D721Med (cell line): ENCODE results near the gene PLA2G6.

Experiments
- DNase-seq: peaks from one replicate; pipeline ENCODE4 v3.0.0; 2011; ENCODE audit warnings: low spot score; ENCODE audit not compliant: insufficient read length
- FAIRE-seq: peaks from 2 replicates; lab custom pipeline; 2011; peaks lifted over from hg19 to GRCh38; lab: Jason Lieb, UNC
- TF ChIP-seq, protein P1 (sequence below): IDR thresholded peaks from 2 replicates; pipeline ENCODE4 v1.5.1; 2012; ENCODE audit warnings: mild to moderate bottlenecking, control low read depth; ENCODE audit not compliant: insufficient read depth; ENCODE audit errors: missing control alignments

The PLA2G6 gene

GRCh38 chr22:38097058-38097457, 84.6 kb downstream of the PLA2G6 start:
- FAIRE-seq (no peak), DNase-seq (no peak)
- TF ChIP-seq, protein P1, sequence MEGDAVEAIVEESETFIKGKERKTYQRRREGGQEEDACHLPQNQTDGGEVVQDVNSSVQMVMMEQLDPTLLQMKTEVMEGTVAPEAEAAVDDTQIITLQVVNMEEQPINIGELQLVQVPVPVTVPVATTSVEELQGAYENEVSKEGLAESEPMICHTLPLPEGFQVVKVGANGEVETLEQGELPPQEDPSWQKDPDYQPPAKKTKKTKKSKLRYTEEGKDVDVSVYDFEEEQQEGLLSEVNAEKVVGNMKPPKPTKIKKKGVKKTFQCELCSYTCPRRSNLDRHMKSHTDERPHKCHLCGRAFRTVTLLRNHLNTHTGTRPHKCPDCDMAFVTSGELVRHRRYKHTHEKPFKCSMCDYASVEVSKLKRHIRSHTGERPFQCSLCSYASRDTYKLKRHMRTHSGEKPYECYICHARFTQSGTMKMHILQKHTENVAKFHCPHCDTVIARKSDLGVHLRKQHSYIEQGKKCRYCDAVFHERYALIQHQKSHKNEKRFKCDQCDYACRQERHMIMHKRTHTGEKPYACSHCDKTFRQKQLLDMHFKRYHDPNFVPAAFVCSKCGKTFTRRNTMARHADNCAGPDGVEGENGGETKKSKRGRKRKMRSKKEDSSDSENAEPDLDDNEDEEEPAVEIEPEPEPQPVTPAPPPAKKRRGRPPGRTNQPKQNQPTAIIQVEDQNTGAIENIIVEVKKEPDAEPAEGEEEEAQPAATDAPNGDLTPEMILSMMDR: no peak

DNA sequence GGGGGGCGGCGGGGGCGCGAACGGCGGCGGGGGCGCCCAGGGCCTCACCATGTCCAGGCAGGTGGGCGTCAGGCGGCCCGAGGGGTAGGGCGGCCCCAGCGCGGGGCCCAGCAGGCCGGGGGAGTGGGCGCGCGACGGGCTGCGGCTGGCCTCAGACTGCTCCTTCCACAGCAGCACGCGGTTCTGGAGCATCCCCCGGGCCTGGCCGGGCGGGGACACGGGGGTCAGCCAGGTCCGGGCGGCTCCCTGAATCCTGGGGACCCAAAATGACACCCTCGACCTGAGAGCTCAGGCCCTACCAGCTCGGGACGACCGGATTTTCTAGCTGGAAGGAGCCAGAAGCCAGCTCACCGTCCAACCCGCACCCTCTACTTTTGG, 92.2 kb downstream of the PLA2G6 start:
- FAIRE-seq (no peak), DNase-seq (no peak)
- TF ChIP-seq, protein P1: no peak

DNA sequence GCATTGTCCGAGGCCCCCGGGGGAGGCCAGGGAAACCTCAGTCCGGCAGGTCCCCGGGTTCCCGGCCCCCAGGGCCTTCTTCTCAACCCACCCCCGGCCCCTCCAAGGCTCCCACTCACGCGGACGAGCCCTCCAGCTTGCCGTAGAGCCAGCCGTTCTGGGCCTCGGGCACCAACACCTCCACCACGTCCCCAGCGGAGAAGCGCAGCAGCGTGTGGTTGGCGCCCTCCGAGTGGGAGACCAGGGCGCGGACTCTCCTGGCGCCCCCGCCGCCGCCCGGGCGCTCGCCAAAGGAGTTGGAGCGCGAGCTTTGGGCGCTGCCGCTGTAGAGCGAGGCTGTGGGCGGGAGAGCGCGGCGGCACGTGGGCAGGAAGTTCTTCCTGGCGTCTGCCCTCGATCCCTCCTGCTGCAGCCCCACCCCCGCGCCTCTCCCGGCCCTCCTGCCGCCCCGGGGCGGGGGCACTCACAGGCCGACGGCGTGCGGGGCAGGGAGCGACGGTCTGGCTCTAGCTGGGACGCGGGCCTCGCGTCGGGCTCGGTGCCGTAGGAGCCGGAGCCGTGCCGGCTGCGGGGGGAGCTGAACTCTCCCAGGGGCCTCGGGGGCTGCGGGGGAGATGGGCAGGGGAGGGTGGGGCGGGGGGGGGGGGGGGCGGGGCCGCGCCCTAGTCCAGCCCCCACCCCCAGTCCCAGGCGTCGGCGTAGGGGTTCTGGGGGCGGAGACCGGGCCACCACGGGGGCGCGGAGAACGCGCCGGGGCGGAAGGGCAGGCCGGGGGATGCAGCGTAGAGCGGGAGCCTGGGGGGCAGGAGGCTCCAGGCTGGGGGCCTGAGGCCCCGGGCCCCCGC, 92.8 kb downstream of the PLA2G6 start:
- DNase-seq (no peak), FAIRE-seq (no peak)
- TF ChIP-seq, protein P1: no peak

DNA sequence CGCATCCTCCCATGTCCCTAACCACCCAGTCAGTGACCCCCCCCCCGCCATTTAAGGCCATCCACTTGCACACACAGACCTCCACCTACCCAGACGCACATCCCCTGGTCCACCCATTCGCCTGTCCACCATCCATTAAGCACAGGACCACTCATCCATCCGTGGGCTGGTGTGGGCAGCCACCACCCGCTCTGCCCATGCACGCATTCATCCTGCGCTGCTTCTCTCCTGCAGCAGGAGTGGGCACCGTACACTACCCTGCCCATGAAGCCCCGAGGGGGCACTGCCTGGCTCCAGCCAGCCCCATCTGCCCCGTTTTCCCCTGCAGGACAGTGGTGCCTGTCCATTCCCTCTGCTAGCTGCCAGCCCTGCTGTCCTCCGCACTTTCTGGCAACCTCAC, 93.8 kb downstream of the PLA2G6 start:
- FAIRE-seq (no peak), DNase-seq (no peak)
- TF ChIP-seq, protein P1: no peak

- FAIRE-seq: no peak
- TF ChIP-seq, protein P1: no peak
- no peak for DNase-seq
Observed at GRCh38 chr22:38086942-38087341, 94.7 kb downstream of the PLA2G6 start.

GRCh38 chr22:38086001-38086845, 95.4 kb downstream of the PLA2G6 start:
- TF ChIP-seq, protein P1: no peak
- FAIRE-seq (no peak), DNase-seq (no peak)
